GM10266 (cell line): ENCODE data around the gene RPS25.

ENCODE experiments used
- DNase-seq: peaks from one replicate; pipeline ENCODE4 v3.0.0; 2012; ENCODE audit errors: extremely low spot score
- TF ChIP-seq, protein P1 (sequence below): IDR thresholded peaks from 2 replicates; pipeline ENCODE4 v1.5.1; 2012; ENCODE audit warnings: mild to moderate bottlenecking, low read depth; ENCODE audit not compliant: control insufficient read depth, insufficient read depth; ENCODE audit errors: missing control alignments

RPS25 gene

DNA sequence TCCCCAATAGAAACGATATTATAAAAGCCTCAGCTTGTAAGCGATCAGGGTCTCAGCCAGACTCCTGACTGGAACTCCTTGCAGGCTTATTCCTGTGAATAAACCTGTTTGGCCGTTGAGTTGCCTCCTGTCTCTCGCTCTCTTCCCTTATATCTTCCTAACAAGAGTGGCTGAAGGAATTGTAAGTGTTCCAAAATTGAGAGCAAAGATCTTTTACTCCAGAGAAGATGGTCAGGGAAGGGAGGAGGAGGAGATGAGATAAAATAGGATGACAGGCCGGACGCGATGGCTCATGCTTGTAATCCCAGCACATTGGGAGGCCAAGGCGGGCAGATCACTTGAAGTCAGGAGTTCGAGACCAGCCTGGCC, 13.8 kb upstream of the RPS25 start:
- DNase-seq: no peak
- TF ChIP-seq, protein P1, sequence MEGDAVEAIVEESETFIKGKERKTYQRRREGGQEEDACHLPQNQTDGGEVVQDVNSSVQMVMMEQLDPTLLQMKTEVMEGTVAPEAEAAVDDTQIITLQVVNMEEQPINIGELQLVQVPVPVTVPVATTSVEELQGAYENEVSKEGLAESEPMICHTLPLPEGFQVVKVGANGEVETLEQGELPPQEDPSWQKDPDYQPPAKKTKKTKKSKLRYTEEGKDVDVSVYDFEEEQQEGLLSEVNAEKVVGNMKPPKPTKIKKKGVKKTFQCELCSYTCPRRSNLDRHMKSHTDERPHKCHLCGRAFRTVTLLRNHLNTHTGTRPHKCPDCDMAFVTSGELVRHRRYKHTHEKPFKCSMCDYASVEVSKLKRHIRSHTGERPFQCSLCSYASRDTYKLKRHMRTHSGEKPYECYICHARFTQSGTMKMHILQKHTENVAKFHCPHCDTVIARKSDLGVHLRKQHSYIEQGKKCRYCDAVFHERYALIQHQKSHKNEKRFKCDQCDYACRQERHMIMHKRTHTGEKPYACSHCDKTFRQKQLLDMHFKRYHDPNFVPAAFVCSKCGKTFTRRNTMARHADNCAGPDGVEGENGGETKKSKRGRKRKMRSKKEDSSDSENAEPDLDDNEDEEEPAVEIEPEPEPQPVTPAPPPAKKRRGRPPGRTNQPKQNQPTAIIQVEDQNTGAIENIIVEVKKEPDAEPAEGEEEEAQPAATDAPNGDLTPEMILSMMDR: no peak

DNA sequence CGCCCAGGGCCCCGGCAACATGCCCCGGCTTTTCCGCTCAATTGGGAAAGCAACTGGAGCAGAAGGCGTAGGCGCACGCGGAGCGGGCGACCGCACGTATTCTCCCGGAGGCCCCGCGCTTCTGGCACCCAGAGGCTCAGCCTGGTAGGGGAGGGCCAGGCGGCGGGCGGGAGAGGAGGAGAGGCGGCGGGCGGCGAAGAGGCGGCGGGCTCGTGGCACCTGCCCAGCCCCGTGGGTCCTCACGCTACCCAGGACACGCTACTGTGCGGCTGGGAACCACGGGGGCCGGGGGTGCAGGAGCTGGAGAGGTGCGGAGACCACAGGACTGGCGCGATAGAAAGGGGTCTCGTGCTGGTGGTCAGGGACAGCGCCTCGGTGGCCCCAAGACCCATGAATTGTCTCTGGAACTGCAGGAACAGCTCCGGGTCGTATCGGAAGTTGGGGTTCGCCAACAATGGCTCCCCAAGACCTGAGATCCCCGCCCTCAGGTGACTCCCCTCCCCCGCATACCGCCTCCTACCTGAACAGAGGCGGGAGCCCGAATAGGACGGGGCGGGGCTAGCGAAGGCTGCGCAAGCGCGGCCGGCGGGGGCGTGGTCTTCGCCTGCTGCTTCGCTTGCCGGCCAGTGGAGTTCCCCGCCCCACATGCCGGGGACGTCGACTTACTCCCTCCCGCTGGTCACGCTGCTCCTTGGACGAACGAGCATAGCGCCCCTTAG, 12.3 kb upstream of the RPS25 start, which contains the start of gene SLC37A4:
SLC37A4 (minus strand) TSS at position 549 of the 719 bp plus-strand sequence.
- TF ChIP-seq, protein P1: peak; percentile 95
- peak; percentile 97 for DNase-seq

DNA sequence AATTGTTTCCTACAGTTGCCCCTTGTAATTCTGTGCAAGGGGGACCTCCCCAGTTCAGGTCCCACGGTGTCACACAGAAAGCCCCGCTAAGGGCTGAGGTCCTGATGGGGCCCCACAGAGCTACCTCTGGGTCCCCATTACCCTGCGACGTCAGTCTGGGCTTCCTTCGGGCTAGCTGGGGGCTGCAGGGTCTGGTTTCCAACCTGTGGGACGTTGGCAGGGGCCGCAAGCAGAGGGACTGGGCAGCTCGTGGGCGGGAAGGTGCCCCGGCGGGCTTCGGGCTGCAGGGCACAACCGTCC, 11.8 kb upstream of the RPS25 start:
- TF ChIP-seq, protein P1: no peak
- DNase-seq: no peak

DNA sequence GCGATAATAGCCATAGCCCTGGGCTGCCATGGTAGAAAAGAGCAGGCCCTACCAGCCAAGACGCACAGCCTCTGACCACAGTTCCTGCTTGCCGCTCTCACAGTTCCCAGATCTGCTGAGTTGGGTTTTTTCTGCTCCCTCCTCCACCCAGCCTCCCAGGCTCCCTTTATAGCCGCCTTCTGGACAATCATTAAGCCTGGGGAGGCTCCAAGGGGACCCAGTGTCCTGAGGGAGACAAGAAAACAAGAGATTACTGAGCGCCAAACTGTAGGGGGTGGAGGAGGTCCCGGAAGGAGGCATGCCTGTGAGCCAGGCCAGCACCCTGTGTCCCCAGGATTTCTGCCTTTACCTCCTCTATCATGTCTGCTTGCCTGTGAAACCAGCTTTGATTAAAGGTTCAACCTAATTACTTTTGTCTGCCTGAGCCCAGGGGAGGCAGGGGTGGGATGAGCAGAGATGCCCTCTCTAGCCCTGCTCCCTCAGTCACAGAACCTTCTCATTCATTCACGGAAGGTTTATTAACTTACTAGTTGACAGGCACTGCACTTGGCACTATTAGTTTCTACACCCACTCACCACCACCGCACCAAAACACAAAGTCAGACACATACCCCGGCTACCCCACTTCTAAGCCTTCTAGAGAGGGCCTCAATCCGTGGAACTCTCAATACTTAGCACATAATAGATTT, 11.3 kb upstream of the RPS25 start:
- no peak for DNase-seq
- TF ChIP-seq, protein P1: no peak

DNA sequence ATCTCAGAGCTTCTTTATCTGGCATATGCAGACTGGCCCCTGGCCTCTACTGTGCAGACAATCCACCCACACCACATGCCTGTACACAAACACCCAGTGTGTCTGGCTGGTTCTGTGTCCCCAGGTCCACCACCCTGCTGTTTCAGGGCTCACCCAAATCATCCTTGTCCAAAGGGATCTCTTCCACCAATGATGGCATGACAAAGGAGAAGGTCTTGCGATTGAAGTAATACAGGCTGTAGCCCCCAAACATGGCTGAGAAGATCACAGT, 10.9 kb upstream of the RPS25 start:
- TF ChIP-seq, protein P1: no peak
- DNase-seq: no peak

DNA sequence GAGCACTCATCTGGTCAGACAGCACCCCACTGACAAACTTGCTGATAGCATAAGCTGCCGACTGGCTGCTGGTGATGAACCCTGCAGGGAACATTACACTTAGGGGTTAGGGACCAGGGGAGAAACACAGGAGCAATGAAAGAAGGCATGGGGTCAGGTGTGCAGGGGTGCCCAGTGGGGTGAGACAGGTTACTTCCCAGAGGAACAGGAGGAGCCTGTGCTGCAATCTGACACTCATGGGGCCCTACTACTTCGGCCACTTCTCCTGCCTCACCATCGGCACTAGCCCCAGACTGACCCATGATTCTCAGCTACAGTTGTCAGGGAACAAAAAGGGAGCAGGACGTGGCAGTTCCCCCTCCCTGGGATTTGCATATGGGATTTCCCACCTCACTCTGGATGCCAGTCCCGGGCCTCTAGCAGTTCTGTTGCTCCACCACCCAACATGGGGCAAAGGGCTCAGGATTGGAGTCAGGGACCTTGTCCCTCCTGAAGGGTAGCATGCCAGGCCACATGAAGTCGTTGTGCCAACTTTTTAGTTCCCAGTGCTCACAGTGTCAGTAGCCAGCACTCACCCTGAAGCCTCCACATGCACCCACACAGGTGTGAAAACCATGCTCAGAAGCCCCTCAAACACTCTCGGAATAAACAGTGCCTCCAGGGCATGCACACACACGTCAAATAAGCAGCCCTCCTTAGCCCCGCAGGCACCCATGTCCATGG, 10.4 kb upstream of the RPS25 start:
- DNase-seq: no peak
- TF ChIP-seq, protein P1: no peak

DNA sequence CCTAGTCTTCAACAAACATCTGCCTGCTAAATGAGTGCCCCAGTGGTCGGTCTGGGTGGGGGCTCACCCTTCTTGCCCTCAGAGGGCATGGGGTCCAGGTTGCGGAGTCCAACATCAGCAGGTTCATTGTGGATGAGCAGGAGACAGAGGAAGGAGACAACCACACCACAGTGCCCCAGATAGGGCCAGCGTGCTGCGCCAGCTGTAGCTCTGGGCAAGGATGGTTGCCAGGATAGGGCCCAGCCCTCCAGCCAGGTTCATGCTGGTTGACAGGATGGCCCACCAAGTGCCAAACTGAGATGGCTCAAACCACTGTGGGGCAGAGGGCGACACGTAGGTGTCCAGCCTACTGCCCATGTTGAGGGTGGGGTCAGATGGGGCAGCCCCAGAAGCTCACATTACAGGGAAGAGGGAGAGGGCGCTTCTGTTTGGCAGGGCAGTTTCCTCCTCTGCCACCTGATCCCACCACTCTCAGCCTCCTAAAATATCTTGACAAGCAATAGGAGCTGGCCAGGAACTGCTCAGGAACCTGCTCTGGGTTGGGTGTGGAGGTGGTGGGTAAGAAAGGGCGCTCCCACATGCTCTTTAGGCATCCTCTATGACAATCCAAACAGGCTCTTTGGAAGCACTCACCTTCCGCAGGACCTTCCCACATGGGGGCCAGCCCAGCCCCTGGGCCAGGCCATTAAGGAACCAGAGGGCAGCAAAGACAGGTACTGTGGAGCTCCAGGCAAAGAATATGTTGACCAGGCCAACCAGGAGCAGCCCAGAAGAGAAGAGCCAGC, 9.6 kb upstream of the RPS25 start:
- DNase-seq: peak; percentile 1
- TF ChIP-seq, protein P1: no peak
